ENCODE data around the gene HEATR5A.

DNA sequence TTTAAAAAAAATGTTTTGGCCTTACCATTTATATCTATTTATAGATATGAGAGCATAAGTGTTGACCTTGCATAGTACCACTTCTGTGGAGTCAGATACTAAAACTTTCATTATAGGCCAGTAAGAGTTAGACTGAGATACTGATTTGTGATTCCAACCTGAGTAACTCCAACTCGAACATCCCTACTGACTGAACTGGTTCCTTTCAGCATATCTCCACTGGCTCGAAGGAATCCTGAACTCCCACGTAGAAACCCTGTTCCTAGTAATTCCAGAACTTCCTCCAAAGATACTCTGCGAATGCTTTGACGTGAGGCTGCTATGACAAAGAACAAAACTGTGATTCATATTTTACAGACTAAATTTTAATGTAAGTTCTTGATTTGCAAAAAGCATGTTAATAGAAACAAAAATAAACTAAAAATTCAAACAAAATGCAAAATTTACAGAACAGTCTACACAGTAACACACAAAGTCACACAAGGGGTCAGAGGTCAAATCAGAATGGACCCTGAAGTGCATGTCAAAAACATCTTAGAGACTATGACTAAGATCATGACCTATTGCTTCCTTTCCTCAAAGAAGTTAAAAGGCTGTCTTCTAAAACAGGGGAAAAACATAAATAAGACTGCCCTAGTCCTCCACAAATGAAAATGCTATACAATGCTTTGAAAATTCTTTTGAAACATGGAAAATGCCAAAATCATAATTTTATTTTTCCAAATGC lies 31.5 kb downstream of the HEATR5A start:
- TF ChIP-seq, protein P1, sequence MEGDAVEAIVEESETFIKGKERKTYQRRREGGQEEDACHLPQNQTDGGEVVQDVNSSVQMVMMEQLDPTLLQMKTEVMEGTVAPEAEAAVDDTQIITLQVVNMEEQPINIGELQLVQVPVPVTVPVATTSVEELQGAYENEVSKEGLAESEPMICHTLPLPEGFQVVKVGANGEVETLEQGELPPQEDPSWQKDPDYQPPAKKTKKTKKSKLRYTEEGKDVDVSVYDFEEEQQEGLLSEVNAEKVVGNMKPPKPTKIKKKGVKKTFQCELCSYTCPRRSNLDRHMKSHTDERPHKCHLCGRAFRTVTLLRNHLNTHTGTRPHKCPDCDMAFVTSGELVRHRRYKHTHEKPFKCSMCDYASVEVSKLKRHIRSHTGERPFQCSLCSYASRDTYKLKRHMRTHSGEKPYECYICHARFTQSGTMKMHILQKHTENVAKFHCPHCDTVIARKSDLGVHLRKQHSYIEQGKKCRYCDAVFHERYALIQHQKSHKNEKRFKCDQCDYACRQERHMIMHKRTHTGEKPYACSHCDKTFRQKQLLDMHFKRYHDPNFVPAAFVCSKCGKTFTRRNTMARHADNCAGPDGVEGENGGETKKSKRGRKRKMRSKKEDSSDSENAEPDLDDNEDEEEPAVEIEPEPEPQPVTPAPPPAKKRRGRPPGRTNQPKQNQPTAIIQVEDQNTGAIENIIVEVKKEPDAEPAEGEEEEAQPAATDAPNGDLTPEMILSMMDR (IDR thresholded peaks at IDR 0.05; ENCODE audit: low read depth, low read length): no peak
- TF ChIP-seq, protein P2, sequence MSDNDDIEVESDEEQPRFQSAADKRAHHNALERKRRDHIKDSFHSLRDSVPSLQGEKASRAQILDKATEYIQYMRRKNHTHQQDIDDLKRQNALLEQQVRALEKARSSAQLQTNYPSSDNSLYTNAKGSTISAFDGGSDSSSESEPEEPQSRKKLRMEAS (IDR thresholded peaks at IDR 0.05; ENCODE audit: low read depth, low read length): no peak
- no peak for TF ChIP-seq POLR2A (IDR thresholded peaks at IDR 0.05; ENCODE audit: extremely low read depth, insufficient read length)

Measured in NB4 (cell line).